ENCODE measurements around the gene NSUN5.
"Not testable (repeated sequence)": the region's sequence is repeated elsewhere in the genome, so short reads cannot be mapped to it uniquely, and the experiment has no call there.

The NSUN5 gene

GRCh38 chr7:73277210-73277609 is 31.4 kb downstream of the NSUN5 start:
- H3K9me3 ChIP-seq (ENCODE audit: insufficient read depth, low read length); H3K4me2 ChIP-seq (ENCODE audit: low read depth, low read length, poor library complexity, severe bottlenecking); H3K27me3 ChIP-seq (ENCODE audit: low read length); H3K79me2 ChIP-seq (ENCODE audit: insufficient read depth, low read length); H3K4me3 ChIP-seq (ENCODE audit: insufficient read depth, low read length, poor library complexity, severe bottlenecking); H3K9me2 ChIP-seq (replicated peaks; ENCODE audit: insufficient read depth, low read length); H3K36me3 ChIP-seq (ENCODE audit: low read length); H3K27ac ChIP-seq (ENCODE audit: low read depth, low read length); H3K9ac ChIP-seq (ENCODE audit: low read length); H4K20me1 ChIP-seq (ENCODE audit: low read depth, low read length); H2AFZ ChIP-seq (ENCODE audit: low read depth, low read length, severe bottlenecking); H3F3A ChIP-seq (ENCODE audit: insufficient read depth): not testable (repeated sequence)

GRCh38 chr7:73267813-73268212 is 40.8 kb downstream of the NSUN5 start:
- not testable (repeated sequence) for H3K9ac ChIP-seq (ENCODE audit: low read length); H3K27me3 ChIP-seq (ENCODE audit: low read length); H3K9me3 ChIP-seq (ENCODE audit: insufficient read depth, low read length); H3K79me2 ChIP-seq (ENCODE audit: insufficient read depth, low read length); H3F3A ChIP-seq (ENCODE audit: insufficient read depth); H4K20me1 ChIP-seq (ENCODE audit: low read depth, low read length); H3K36me3 ChIP-seq (ENCODE audit: low read length); H3K4me3 ChIP-seq (ENCODE audit: insufficient read depth, low read length, poor library complexity, severe bottlenecking); H3K9me2 ChIP-seq (replicated peaks; ENCODE audit: insufficient read depth, low read length); H2AFZ ChIP-seq (ENCODE audit: low read depth, low read length, severe bottlenecking)
- H3K27ac ChIP-seq (ENCODE audit: low read depth, low read length) = peak overlapping the region; percentile 61
- H3K4me2 ChIP-seq (ENCODE audit: low read depth, low read length, poor library complexity, severe bottlenecking) = peak overlapping the region; percentile 25

DNA sequence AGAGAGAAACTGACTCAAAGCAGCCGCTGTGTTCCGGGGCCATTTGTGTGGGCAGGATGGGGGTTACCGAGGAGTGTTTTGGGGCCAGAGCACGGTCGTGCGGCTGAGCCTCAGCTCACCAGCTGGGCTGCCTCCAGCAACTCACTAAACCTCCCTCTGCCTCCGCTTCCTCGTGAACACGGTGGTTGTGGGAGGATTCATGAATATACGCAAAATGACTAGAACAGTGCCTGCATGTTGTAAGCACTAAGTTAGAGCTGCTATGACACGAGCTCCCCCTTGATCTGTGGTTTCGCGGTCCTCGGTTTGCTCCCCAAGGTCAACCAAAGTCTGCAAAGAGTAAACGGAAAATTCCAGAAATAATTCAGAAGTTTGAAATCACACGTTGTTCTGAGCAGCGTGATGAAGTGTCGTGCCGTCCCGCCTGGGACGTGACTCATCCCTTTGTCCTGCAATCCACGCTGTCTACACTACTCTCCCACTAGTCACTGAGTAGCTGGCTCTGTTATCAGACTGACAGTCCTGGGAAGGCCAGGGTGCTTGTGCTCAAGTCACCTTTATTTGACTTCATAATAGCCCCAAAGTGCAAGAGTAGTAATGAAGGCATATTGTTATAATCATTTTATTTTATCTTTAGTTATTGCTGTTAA is 41.8 kb downstream of the NSUN5 start:
- H3K4me2 ChIP-seq (ENCODE audit: low read depth, low read length, poor library complexity, severe bottlenecking); H3K9me3 ChIP-seq (ENCODE audit: insufficient read depth, low read length); H3K36me3 ChIP-seq (ENCODE audit: low read length); H3K27me3 ChIP-seq (ENCODE audit: low read length); H2AFZ ChIP-seq (ENCODE audit: low read depth, low read length, severe bottlenecking); H3K79me2 ChIP-seq (ENCODE audit: insufficient read depth, low read length); H3K9me2 ChIP-seq (replicated peaks; ENCODE audit: insufficient read depth, low read length); H3K9ac ChIP-seq (ENCODE audit: low read length); H3F3A ChIP-seq (ENCODE audit: insufficient read depth); H3K27ac ChIP-seq (ENCODE audit: low read depth, low read length); H4K20me1 ChIP-seq (ENCODE audit: low read depth, low read length); H3K4me3 ChIP-seq (ENCODE audit: insufficient read depth, low read length, poor library complexity, severe bottlenecking): not testable (repeated sequence)

GRCh38 chr7:73262416-73262815 is 46.2 kb downstream of the NSUN5 start:
- H3K36me3 ChIP-seq (ENCODE audit: low read length) = not testable (repeated sequence)

More at GRCh38 chr7:73262416-73262815, 46.2 kb downstream of the NSUN5 start:
- H4K20me1 ChIP-seq (ENCODE audit: low read depth, low read length); H3K4me3 ChIP-seq (ENCODE audit: insufficient read depth, low read length, poor library complexity, severe bottlenecking); H3K27ac ChIP-seq (ENCODE audit: low read depth, low read length); H3K27me3 ChIP-seq (ENCODE audit: low read length); H3K4me2 ChIP-seq (ENCODE audit: low read depth, low read length, poor library complexity, severe bottlenecking); H3K9me2 ChIP-seq (replicated peaks; ENCODE audit: insufficient read depth, low read length); H3K79me2 ChIP-seq (ENCODE audit: insufficient read depth, low read length); H2AFZ ChIP-seq (ENCODE audit: low read depth, low read length, severe bottlenecking); H3F3A ChIP-seq (ENCODE audit: insufficient read depth); H3K9me3 ChIP-seq (ENCODE audit: insufficient read depth, low read length); H3K9ac ChIP-seq (ENCODE audit: low read length): not testable (repeated sequence)

Measured in SU-DHL-6 (cell line).